Nephron (organoid): ENCODE data around the gene EMC7.

Experiments
- H3K27ac Mint-ChIP-seq, 3 experiments: 2 replicates each; pipeline ENCODE4 v1.8.0; 2020; ENCODE audit warnings: mixed read lengths in 3 of 3, mild to moderate bottlenecking in 2 of 3, moderate library complexity in 1 of 3
- H3K27me3 Mint-ChIP-seq: 2 replicates; pipeline ENCODE4 v1.8.0; 2021; ENCODE audit warnings: low read depth, mild to moderate bottlenecking, moderate library complexity, mixed read lengths
- H3K36me3 Mint-ChIP-seq: 2 replicates; pipeline ENCODE4 v1.8.0; 2020; ENCODE audit warnings: low read depth, mixed read lengths
- H3K4me1 Mint-ChIP-seq: 2 replicates; pipeline ENCODE4 v1.8.0; 2020; ENCODE audit warnings: mixed read lengths
- H3K4me3 Mint-ChIP-seq, 3 experiments: 2 replicates each; pipeline ENCODE4 v1.8.0; 2020; ENCODE audit warnings: mild to moderate bottlenecking in 3 of 3, mixed read lengths in 3 of 3, moderate library complexity in 2 of 3
- H3K9me3 Mint-ChIP-seq: 2 replicates; pipeline ENCODE4 v1.8.0; 2020; ENCODE audit warnings: mixed read lengths
- TF ChIP-seq, protein P1 (sequence below), 3 experiments: fragments of 200-600 bp; sonication (generic); IDR thresholded peaks; one replicate each; pipeline ENCODE4 v1.5.0; 2021; ENCODE audit warnings: antibody characterized with exemption in 3 of 3; ENCODE audit not compliant: unreplicated experiment in 3 of 3

The EMC7 gene

GRCh38 chr15:34116620-34117019 is 15.0 kb upstream of the EMC7 start:
- TF ChIP-seq, protein P1, sequence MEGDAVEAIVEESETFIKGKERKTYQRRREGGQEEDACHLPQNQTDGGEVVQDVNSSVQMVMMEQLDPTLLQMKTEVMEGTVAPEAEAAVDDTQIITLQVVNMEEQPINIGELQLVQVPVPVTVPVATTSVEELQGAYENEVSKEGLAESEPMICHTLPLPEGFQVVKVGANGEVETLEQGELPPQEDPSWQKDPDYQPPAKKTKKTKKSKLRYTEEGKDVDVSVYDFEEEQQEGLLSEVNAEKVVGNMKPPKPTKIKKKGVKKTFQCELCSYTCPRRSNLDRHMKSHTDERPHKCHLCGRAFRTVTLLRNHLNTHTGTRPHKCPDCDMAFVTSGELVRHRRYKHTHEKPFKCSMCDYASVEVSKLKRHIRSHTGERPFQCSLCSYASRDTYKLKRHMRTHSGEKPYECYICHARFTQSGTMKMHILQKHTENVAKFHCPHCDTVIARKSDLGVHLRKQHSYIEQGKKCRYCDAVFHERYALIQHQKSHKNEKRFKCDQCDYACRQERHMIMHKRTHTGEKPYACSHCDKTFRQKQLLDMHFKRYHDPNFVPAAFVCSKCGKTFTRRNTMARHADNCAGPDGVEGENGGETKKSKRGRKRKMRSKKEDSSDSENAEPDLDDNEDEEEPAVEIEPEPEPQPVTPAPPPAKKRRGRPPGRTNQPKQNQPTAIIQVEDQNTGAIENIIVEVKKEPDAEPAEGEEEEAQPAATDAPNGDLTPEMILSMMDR (IDR thresholded peaks at IDR 0.05; ENCODE audit: unreplicated experiment in 3 of 3) = no peak
- Mint-ChIP-seq H3K9me3 (no peaks in the 10 kb centered on the region), H3K4me3 (no peak overlapping the region), H3K27me3 (peaks cover 4% of the 10 kb centered on the region), H3K27ac (no peak overlapping the region), H3K4me1 (peaks cover 11% of the 10 kb centered on the region), H3K36me3 (no peaks in the 10 kb centered on the region)

DNA sequence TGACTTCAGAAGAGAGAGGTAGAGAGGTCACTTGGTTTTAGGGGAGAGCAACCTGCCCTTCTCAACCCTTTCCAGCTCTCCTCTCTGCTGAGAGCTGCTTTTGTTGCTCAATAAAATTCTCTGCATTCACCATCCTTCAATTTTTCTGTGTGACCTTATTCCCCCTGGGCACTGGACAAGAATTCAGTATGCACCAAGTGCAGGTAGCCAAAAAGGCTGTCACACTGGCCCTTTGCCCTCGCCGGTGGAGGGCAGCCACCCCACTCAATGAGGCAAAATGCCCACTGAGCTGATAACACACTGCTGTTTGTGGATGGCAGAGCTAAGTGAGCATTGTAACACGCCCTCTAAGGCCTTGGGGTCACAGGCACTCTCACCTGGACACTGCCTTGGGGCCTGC is 13.1 kb upstream of the EMC7 start:
- Mint-ChIP-seq H3K9me3 (no peaks in the 10 kb centered on the region), H3K4me1 (peaks cover 17% of the 10 kb centered on the region), H3K27me3 (peaks cover 4% of the 10 kb centered on the region), H3K4me3 (no peak overlapping the region), H3K27ac (no peak overlapping the region), H3K36me3 (no peaks in the 10 kb centered on the region)
- TF ChIP-seq, protein P1 (IDR thresholded peaks at IDR 0.05; ENCODE audit: unreplicated experiment in 3 of 3) = no peak

GRCh38 chr15:34114215-34114614 is 12.6 kb upstream of the EMC7 start:
- Mint-ChIP-seq H3K27me3 (peaks cover 4% of the 10 kb centered on the region), H3K36me3 (no peaks in the 10 kb centered on the region), H3K27ac (no peak overlapping the region), H3K9me3 (no peaks in the 10 kb centered on the region), H3K4me3 (no peak overlapping the region), H3K4me1 (peaks cover 14% of the 10 kb centered on the region)
- TF ChIP-seq, protein P1 (IDR thresholded peaks at IDR 0.05; ENCODE audit: unreplicated experiment in 3 of 3) = no peak

GRCh38 chr15:34111488-34111887 is 9.8 kb upstream of the EMC7 start:
- Mint-ChIP-seq H3K27me3 (peaks cover 4% of the 10 kb centered on the region), H3K27ac (no peak overlapping the region), H3K4me3 (no peak overlapping the region), H3K36me3 (no peaks in the 10 kb centered on the region), H3K4me1 (peaks cover 6% of the 10 kb centered on the region), H3K9me3 (no peaks in the 10 kb centered on the region)
- TF ChIP-seq, protein P1 (IDR thresholded peaks at IDR 0.05; ENCODE audit: unreplicated experiment in 3 of 3) = no peak

- TF ChIP-seq, protein P1 (IDR thresholded peaks at IDR 0.05; ENCODE audit: unreplicated experiment in 3 of 3) = peak; percentile 61 to 72 (median 62)
- Mint-ChIP-seq H3K9me3 (peaks cover 2% of the 10 kb centered on the region), H3K27me3 (peaks cover 4% of the 10 kb centered on the region), H3K4me1 (peaks cover 6% of the 10 kb centered on the region), H3K36me3 (peaks cover 2% of the 10 kb centered on the region), H3K27ac (no peak overlapping the region), H3K4me3 (no peak overlapping the region)
These were observed 8.4 kb upstream of the EMC7 start for GRCh38 chr15:34109797-34110663.

DNA sequence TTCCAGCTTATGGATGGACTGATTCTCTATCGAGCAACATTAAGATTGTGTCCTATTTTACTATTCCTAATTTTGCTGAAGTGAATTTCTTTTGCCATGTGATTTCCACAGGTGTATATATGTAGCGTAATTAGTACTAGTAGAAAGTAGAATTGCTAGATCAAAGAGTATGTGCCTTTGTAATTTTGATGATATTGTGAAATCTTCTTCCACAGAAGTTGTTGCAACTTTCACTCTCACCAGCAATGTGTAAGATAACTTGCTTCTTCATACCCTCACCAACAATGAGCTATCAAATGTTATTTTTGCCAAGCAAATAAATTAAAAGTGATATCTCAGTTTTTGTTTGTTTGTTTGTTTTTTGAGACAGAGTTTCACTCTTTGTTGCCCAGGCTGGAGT is 5.7 kb upstream of the EMC7 start:
- Mint-ChIP-seq H3K9me3 (peaks cover 2% of the 10 kb centered on the region), H3K27me3 (no peaks in the 10 kb centered on the region), H3K36me3 (peaks cover 14% of the 10 kb centered on the region), H3K27ac (no peak overlapping the region), H3K4me1 (peaks cover 7% of the 10 kb centered on the region), H3K4me3 (no peak overlapping the region)
- TF ChIP-seq, protein P1 (IDR thresholded peaks at IDR 0.05; ENCODE audit: unreplicated experiment in 3 of 3) = no peak
